Body of pancreas (tissue), 4 donors: Measurements from ENCODE around the gene SUSD5. TPM values are rescaled to one million over a fixed set of nuclear protein-coding genes. Genes with fewer than 3 reads are reported as not detected.
"Not testable (repeated sequence)": the region's sequence is repeated elsewhere in the genome, so short reads cannot be mapped to it uniquely, and the experiment has no call there.

Source experiments
- ATAC-seq: fragments of 150-250 bp; one replicate; pipeline ENCODE4 v1.9.1; 2016
- DNase-seq, 4 donors: peaks; one replicate each; pipeline ENCODE4 v3.0.0-alpha.2; 2019
- H3K27ac ChIP-seq, 4 donors: fragments of 200-600 bp; sonication (generic); 1 replicate in 3 of 4; 2 replicates in 1 of 4; pipeline versions ENCODE4 v1.5.1 to v1.6.1; 2016 to 2019; ENCODE audit warnings: mild to moderate bottlenecking in 1 of 4, mixed read lengths in 1 of 4, moderate library complexity in 1 of 4
- H3K27me3 ChIP-seq, 2 donors: fragments of 200-600 bp; sonication (generic); one replicate each; pipeline ENCODE4 v1.6.0; 2016; ENCODE audit warnings: mild to moderate bottlenecking in 1 of 2
- H3K36me3 ChIP-seq, 2 donors: fragments of 200-600 bp; sonication (generic); replicated peaks in 1 of 2; 2 replicates each; pipeline ENCODE4 v1.5.1; 2016; ENCODE audit warnings: low read depth in 2 of 2; ENCODE audit not compliant: insufficient read depth in 1 of 2
- H3K4me1 ChIP-seq: fragments of 200-600 bp; sonication (generic); one replicate; pipeline ENCODE4 v1.6.0; 2016
- H3K4me3 ChIP-seq, 2 donors: fragments of 200-600 bp; sonication (generic); 1 replicate in 1 of 2; 2 replicates in 1 of 2; pipeline ENCODE4 v1.5.1; 2016 to 2019
- H3K9me3 ChIP-seq, 3 donors: fragments of 200-600 bp; sonication (generic); 1 replicate in 2 of 3; 2 replicates in 1 of 3; pipeline ENCODE4 v1.5.1; 2016
- POLR2A ChIP-seq, 3 donors: fragments of 450-650 bp; IDR thresholded peaks; one replicate each; pipeline ENCODE4 v1.6.1; 2016; ENCODE audit warnings: antibody characterized with exemption in 3 of 3, mild to moderate bottlenecking in 2 of 3
- WGBS, 2 donors: methylation state at CpG; one replicate each; pipeline ENCODE4 v1.1.5; 2017; 5-methylcytosine and 5-hydroxymethylcytosine counted together
- intact Hi-C: fragments of 100-400 bp; cut with DNase I; formaldehyde crosslinking; loops from one replicate; pipeline ENCODE4 v1.15.1; 2023
- total RNA-seq, 2 donors: library from RNA; depleted of rRNA; stranded (reverse); fragments of >200 nt; gene quantifications; one replicate each; pipeline ENCODE4 v1.1.0, GENCODE V29; 2016
- TF ChIP-seq, protein P1 (sequence below), 7 experiments: fragments of 450-650 bp in 4 of 7; fragments of 200-600 bp in 3 of 7; sonication (generic) in 3 of 7; IDR thresholded peaks; one replicate each; pipeline ENCODE4 v1.5.1; 2016 to 2019; ENCODE audit warnings: antibody characterized with exemption in 7 of 7

Gene SUSD5
- total RNA-seq, 2 donors from 2014 or later, result 1.8 TPM; not detected in 1

DNA sequence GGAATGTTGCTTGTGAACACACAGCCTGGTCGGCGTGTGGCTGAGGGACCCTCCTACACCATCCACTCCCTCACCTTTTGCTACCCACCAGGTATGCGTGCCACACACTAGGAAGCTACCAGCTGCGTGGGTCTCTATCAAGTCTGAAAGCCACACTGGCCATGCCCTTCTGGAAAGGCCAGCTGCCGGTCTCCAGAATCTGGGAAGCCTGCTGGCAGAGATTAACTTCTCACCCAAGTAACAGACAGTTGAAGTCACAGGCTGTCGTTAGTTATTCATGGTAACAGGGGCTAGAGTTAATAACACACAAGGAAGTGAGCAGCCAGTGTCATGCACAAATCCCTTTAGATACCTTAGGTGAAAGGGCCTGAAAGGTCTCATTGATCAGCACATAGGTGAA lies 48.1 kb downstream of the SUSD5 start:
- no peak overlapping the region for H3K4me3 ChIP-seq
- no peaks in the 10 kb centered on the region for H3K4me1 ChIP-seq
- H3K36me3 ChIP-seq, result no peaks in the 10 kb centered on the region
- 80 to 91% methylated on average over 6 of the region's 6 CpGs for WGBS, 2 donors
- H3K27me3 ChIP-seq, result no peaks in the 10 kb centered on the region
- no peak overlapping the region for H3K27ac ChIP-seq
- intact Hi-C loops, result no loop called here
- TF ChIP-seq POLR2A (IDR thresholded peaks at IDR 0.05), result no peak
- TF ChIP-seq, protein P1, sequence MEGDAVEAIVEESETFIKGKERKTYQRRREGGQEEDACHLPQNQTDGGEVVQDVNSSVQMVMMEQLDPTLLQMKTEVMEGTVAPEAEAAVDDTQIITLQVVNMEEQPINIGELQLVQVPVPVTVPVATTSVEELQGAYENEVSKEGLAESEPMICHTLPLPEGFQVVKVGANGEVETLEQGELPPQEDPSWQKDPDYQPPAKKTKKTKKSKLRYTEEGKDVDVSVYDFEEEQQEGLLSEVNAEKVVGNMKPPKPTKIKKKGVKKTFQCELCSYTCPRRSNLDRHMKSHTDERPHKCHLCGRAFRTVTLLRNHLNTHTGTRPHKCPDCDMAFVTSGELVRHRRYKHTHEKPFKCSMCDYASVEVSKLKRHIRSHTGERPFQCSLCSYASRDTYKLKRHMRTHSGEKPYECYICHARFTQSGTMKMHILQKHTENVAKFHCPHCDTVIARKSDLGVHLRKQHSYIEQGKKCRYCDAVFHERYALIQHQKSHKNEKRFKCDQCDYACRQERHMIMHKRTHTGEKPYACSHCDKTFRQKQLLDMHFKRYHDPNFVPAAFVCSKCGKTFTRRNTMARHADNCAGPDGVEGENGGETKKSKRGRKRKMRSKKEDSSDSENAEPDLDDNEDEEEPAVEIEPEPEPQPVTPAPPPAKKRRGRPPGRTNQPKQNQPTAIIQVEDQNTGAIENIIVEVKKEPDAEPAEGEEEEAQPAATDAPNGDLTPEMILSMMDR (IDR thresholded peaks at IDR 0.05), result no peak
- no peaks in the 10 kb centered on the region for H3K9me3 ChIP-seq
- ATAC-seq (no peak), DNase-seq (no peak)

DNA sequence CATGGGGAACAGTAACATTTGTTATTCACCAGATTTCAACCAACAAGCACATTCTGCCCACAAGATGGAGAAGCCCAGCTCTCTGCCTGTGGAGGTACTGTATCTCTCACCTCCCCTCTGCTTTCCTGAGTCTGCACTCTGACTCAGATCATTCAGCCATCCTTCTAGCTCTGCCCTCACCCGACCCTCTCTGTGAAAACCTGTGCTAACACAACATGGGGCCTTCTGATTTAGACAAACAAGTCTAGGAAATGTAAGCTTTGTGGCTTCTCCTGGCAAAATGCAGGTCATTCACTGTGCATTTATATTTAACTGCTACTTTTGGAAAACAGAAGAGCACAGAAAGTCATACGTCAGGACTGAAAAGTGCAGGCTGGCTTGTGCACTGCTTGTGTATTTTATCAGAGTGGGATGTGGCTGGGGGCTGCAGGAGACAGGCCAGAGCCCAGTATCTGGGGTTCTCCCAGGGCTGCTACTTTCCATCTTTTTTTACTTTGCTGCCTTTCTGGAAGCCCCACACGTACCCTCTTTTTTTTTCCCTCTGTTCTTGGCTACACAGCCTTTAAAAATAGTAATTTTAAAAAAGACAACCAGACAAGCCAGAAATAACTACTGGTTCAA lies 50.8 kb downstream of the SUSD5 start:
- intact Hi-C loops, result no loop called here
- ATAC-seq (no peak), DNase-seq (no peak)
- no peaks in the 10 kb centered on the region for H3K27me3 ChIP-seq
- no peaks in the 10 kb centered on the region for H3K36me3 ChIP-seq
- no peaks in the 10 kb centered on the region for H3K4me1 ChIP-seq
- TF ChIP-seq POLR2A (IDR thresholded peaks at IDR 0.05), result no peak
- TF ChIP-seq, protein P1 (IDR thresholded peaks at IDR 0.05), result no peak
- WGBS, 2 donors, result 58 to 62% methylated on average over 3 of the region's 3 CpGs
- no peaks in the 10 kb centered on the region for H3K9me3 ChIP-seq
- no peak overlapping the region for H3K4me3 ChIP-seq
- H3K27ac ChIP-seq, result no peak overlapping the region

DNA sequence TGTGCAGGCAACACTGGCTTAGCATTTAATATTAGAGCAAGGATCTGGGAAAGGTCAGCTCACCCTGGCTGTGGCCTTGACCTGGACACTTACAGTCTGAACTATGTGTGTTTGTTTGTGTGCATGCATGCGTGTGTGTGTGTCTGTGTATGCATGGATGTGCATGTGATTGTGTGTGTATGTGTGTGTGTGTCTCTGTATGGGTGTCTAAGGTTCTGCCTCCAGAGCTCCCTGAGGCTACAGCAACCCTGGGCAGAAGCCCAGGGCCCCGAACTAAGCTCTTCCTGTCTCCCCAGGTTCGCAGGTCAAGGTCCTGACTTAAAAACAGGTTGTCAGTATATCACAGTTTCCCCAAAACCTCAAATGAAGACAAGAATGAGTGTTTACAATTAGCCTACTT lies 51.3 kb downstream of the SUSD5 start:
- TF ChIP-seq, protein P1 (IDR thresholded peaks at IDR 0.05), result no peak
- Histone ChIP-seq H3K9me3 (no peaks in the 10 kb centered on the region), H3K36me3 (no peaks in the 10 kb centered on the region), H3K27ac (no peak overlapping the region), H3K4me1 (no peaks in the 10 kb centered on the region), H3K4me3 (no peak overlapping the region), H3K27me3 (no peaks in the 10 kb centered on the region)
- ATAC-seq (no peak), DNase-seq (no peak)
- WGBS, 2 donors, result 57 to 61% methylated on average over 3 of the region's 3 CpGs
- intact Hi-C loops, result no loop called here

DNA sequence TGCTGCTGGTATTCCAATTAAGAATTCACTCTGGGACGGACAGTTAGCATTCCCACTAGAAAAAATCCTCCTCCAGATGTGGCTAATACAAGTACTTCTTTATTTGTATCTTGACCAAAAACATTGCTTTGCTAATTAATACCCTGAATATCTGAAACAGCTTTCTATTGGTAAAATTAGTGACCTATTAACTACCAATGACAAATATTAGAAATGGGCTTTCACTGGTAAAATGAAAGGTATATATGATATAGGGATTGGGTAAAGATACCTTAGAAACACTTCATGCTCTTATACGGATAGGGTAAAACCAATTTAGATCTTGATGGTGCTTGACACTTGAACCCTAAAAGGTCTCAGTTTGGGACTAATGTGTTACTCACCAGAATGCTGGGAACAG lies 52.5 kb downstream of the SUSD5 start:
- 60 to 69% methylated on average over 2 of the region's 2 CpGs for WGBS, 2 donors
- ATAC-seq, result no peak
- H3K27ac ChIP-seq, result no peak overlapping the region
- H3K27me3 ChIP-seq, result no peaks in the 10 kb centered on the region
- no peaks in the 10 kb centered on the region for H3K36me3 ChIP-seq
- intact Hi-C loops, result no loop called here
- DNase-seq, result no peak
- no peak for TF ChIP-seq POLR2A (IDR thresholded peaks at IDR 0.05)
- TF ChIP-seq, protein P1 (IDR thresholded peaks at IDR 0.05), result no peak
- H3K4me1 ChIP-seq, result no peaks in the 10 kb centered on the region
- H3K4me3 ChIP-seq, result no peak overlapping the region
- H3K9me3 ChIP-seq, result no peaks in the 10 kb centered on the region

DNA sequence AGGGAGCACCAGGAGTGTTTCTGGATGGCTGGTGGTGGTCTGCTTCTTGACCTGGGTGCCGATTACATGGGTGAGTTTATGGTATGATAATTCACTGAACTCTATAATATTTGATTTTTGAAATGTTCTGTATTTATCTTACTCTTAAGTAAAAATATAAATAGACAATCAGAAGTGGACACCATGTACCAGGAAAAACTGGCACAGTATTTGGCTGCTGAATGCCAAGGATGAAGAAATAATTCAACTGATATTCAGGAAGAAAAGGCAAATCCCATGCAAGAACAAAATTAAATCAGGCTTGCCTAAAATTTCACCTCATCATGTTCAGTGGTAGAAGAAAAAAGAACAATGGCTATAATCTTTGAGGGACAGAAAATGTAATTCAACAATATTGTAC lies 53.2 kb downstream of the SUSD5 start:
- intact Hi-C loops, result no loop called here
- no peak for DNase-seq
- H3K4me1 ChIP-seq, result no peaks in the 10 kb centered on the region
- 71 to 76% methylated on average over 1 of the region's 1 CpG for WGBS, 2 donors
- H3K4me3 ChIP-seq, result no peak overlapping the region
- H3K27me3 ChIP-seq, result no peaks in the 10 kb centered on the region
- ATAC-seq, result no peak
- no peaks in the 10 kb centered on the region for H3K36me3 ChIP-seq
- no peaks in the 10 kb centered on the region for H3K9me3 ChIP-seq
- H3K27ac ChIP-seq, result no peak overlapping the region
- no peak for TF ChIP-seq POLR2A (IDR thresholded peaks at IDR 0.05)
- TF ChIP-seq, protein P1 (IDR thresholded peaks at IDR 0.05), result no peak

DNA sequence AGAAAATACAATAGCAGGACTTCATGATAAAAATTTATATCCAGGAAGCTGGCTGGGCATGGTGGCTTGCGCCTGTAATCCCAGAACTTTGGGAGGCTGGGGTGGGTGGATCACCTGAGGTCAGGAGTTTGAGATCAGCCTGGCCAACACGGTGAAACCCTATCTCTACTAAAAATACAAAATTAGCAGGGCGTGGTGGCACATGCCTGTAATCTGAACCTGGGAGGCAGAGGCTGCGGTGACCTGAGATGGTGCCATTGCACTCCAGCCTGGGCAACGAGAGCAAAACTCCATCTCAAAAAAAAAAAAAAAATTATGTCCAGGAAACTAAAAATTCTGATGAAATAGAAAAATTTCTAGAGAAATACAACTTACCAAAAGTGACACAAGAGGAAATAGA lies 56.0 kb downstream of the SUSD5 start:
- H3K36me3 ChIP-seq, intact Hi-C loops, H3K27ac ChIP-seq, H3K4me3 ChIP-seq, ATAC-seq, H3K4me1 ChIP-seq, H3K9me3 ChIP-seq, H3K27me3 ChIP-seq, DNase-seq: not testable (repeated sequence)
- 75 to 88% methylated on average over 5 of the region's 5 CpGs for WGBS, 2 donors
